ENCODE results near the gene RNASET2. TPM values are rescaled to one million over a fixed set of nuclear protein-coding genes. Genes with fewer than 3 reads are reported as not detected.

The RNASET2 gene
- total RNA-seq, 1 donor from 2014 or later, result 135 TPM

DNA sequence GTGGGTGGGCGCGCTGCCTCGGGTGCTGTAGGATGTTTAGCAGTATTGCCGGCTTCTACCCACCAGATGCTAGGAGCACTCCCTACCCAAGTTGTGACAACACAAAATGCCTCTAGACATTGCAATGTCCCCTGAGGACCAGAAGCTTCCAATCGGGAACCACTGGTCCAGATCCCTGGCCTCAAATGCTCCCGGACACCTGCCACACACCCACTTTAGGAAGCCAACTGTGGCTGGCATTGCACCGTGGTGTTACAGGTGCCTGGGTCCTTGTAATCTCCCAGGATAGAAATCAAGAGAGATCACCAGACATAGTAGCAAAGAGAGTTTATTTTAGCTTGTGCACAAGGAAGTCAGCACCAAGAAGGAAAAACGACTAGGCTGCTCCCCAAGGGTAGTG, 14.9 kb upstream of the RNASET2 start:
- TF ChIP-seq, protein P1, sequence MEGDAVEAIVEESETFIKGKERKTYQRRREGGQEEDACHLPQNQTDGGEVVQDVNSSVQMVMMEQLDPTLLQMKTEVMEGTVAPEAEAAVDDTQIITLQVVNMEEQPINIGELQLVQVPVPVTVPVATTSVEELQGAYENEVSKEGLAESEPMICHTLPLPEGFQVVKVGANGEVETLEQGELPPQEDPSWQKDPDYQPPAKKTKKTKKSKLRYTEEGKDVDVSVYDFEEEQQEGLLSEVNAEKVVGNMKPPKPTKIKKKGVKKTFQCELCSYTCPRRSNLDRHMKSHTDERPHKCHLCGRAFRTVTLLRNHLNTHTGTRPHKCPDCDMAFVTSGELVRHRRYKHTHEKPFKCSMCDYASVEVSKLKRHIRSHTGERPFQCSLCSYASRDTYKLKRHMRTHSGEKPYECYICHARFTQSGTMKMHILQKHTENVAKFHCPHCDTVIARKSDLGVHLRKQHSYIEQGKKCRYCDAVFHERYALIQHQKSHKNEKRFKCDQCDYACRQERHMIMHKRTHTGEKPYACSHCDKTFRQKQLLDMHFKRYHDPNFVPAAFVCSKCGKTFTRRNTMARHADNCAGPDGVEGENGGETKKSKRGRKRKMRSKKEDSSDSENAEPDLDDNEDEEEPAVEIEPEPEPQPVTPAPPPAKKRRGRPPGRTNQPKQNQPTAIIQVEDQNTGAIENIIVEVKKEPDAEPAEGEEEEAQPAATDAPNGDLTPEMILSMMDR (IDR thresholded peaks at IDR 0.05), result no peak
- H3K27me3 Mint-ChIP-seq, result no peaks in the 10 kb centered on the region
- CTCF ChIA-PET, result interaction anchor here (1.2 kb wide), 1 partner anchor 10 kb away, joined by 3 read pairs; no protein-coding TSS in a partner anchor
- DNase-seq, result no peak
- intact Hi-C loops (cut with micrococcal nuclease), result no loop called here
- H3K4me1 Mint-ChIP-seq, result peaks cover 15% of the 10 kb centered on the region
- no peaks in the 10 kb centered on the region for H3K9me3 Mint-ChIP-seq
- ATAC-seq (ENCODE audit: low read depth), result no peak
- no peak overlapping the region for H3K4me3 Mint-ChIP-seq
- no peaks in the 10 kb centered on the region for H3K36me3 Mint-ChIP-seq (ENCODE audit: low read depth)
- H3K27ac Mint-ChIP-seq, result no peak overlapping the region
- POLR2A ChIA-PET, result interaction anchor here (0.6 kb wide), 1 partner anchor 9 kb away, joined by 4 read pairs; no protein-coding TSS in a partner anchor

DNA sequence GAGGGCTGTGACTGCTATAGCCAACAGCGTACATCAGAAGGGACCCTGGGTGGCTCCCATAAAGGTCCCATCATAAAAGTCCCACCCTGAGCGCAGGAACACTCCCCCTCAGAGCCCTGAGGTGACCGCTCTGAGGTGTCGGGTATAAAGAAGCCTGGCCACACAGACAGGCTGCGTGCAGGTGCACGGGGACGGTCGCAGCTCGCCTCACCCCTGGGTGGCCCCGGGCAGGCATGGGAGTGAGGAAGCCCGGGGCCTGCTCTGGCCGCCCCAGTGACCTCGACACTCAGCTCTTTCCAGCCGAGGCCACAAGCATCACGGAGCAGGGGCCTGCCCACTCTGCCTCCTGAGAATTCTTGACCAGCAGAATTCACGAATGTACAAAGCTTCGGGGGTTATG, 14.4 kb upstream of the RNASET2 start:
- Mint-ChIP-seq H3K27me3 (no peaks in the 10 kb centered on the region), H3K4me1 (peaks cover 15% of the 10 kb centered on the region), H3K9me3 (no peaks in the 10 kb centered on the region), H3K27ac (no peak overlapping the region), H3K4me3 (no peak overlapping the region), H3K36me3 (ENCODE audit: low read depth) (no peaks in the 10 kb centered on the region)
- TF ChIP-seq, protein P1 (IDR thresholded peaks at IDR 0.05), result no peak
- POLR2A ChIA-PET, result interaction anchor here (2.8 kb wide), 1 partner anchor 15 kb away, joined by 12 read pairs; the partner anchor contains the start of gene RNASET2
- DNase-seq, result no peak
- intact Hi-C loops (cut with micrococcal nuclease), result no loop called here
- CTCF ChIA-PET, result no interaction called here
- ATAC-seq (ENCODE audit: low read depth), result no peak

DNA sequence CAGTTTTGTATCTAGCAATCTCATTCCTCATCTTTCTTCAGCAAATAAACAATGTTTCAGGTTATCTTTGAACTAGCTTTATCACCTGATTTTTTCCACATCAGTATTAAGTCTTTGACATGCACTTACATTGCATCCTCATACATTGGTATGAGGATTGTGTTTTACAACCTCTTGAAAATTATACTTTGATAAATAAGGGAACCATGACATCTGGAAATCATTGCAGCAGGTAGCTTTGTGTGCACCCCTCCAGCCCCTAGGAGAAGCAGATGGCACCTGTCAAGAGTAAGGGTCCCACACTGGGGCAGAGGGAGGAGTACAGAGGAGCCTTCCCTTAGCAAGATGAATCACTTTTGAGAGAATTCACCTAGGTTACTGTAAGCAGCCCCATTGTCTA, 13.7 kb upstream of the RNASET2 start:
- intact Hi-C loops (cut with micrococcal nuclease), result no loop called here
- no peaks in the 10 kb centered on the region for H3K27me3 Mint-ChIP-seq
- H3K4me3 Mint-ChIP-seq, result no peak overlapping the region
- TF ChIP-seq, protein P1 (IDR thresholded peaks at IDR 0.05), result no peak
- ATAC-seq (ENCODE audit: low read depth) (no peak), DNase-seq (no peak)
- peaks cover 15% of the 10 kb centered on the region for H3K4me1 Mint-ChIP-seq
- no peak overlapping the region for H3K27ac Mint-ChIP-seq
- ChIA-PET POLR2A (interaction anchor here (0.9 to 2.8 kb wide), 2 partner anchors 10 to 14 kb away, joined by 4 to 12 read pairs; partner anchors contain the start of gene RNASET2), CTCF (interaction anchor here (2.1 kb wide), 1 partner anchor 19 kb away, joined by 8 read pairs; no protein-coding TSS in a partner anchor)
- H3K36me3 Mint-ChIP-seq (ENCODE audit: low read depth), result no peaks in the 10 kb centered on the region
- no peaks in the 10 kb centered on the region for H3K9me3 Mint-ChIP-seq

DNA sequence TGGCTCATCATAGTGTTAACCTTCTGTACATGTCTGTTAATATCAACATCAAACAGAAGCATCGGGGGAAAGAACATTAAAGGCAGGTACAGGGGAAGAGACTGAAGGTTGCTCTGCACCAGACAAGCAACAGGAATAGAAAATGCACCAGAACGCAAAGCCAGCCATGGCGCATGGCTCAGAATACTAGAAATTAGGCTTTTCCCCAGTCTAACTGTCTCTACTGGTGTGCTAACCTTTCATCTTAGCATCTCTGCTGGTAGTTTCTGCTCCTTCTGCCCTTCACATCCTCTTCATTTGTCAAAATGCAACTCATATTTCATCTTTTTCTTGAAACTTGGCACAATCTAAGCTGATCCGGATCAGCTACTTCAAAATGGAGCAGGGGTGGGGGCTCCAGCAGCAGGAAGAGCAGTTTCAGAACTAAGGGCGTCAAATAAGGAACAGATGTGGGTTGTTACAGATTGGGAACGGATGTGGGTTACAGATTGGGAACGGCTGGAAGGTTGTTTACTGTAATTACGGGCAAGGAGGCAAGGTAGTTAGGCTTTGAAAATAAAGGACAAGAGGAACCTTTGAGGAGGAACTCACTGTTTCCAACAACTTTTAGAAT, 13.1 kb upstream of the RNASET2 start:
- H3K9me3 Mint-ChIP-seq, result no peaks in the 10 kb centered on the region
- no peaks in the 10 kb centered on the region for H3K27me3 Mint-ChIP-seq
- peak overlapping the region; percentile 47 for H3K27ac Mint-ChIP-seq
- TF ChIP-seq, protein P1 (IDR thresholded peaks at IDR 0.05), result no peak
- no peak overlapping the region for H3K4me3 Mint-ChIP-seq
- DNase-seq (no peak), ATAC-seq (ENCODE audit: low read depth) (no peak)
- intact Hi-C loops (cut with micrococcal nuclease), result no loop called here
- H3K4me1 Mint-ChIP-seq, result peaks cover 15% of the 10 kb centered on the region
- ChIA-PET POLR2A (interaction anchor here (0.9 to 2.8 kb wide), 2 partner anchors 10 to 14 kb away, joined by 4 to 12 read pairs; partner anchors contain the start of gene RNASET2), CTCF (interaction anchor here (2.1 kb wide), 1 partner anchor 20 kb away, joined by 8 read pairs; no protein-coding TSS in a partner anchor)
- no peaks in the 10 kb centered on the region for H3K36me3 Mint-ChIP-seq (ENCODE audit: low read depth)

DNA sequence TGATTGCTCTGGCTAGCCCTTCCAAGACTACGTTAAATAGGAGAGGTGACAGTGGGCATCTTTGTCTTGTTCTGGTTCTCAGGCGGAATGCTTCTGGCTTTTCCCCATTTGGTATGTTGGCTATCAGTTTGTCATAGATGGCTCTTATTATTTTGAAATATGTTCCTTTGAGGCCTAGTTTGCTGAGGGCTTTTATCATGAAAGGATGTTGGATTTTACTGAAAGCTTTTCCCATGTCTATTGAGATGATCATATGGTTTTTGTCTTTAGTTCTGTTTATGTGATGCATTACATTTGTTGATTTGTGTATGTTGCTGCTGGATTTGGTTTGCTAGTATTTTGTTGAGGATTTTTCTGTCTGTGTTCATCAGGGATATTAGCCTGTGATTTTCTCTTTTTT, 9.9 kb upstream of the RNASET2 start:
- H3K27me3 Mint-ChIP-seq, result no peaks in the 10 kb centered on the region
- H3K9me3 Mint-ChIP-seq, result peaks cover 5% of the 10 kb centered on the region
- DNase-seq (no peak), ATAC-seq (ENCODE audit: low read depth) (no peak)
- intact Hi-C loops (cut with micrococcal nuclease), result no loop called here
- H3K4me1 Mint-ChIP-seq, result peaks cover 20% of the 10 kb centered on the region
- H3K27ac Mint-ChIP-seq, result no peak overlapping the region
- H3K4me3 Mint-ChIP-seq, result no peak overlapping the region
- TF ChIP-seq, protein P1 (IDR thresholded peaks at IDR 0.05), result no peak
- POLR2A ChIA-PET, result no interaction called here
- CTCF ChIA-PET, result no interaction called here
- no peaks in the 10 kb centered on the region for H3K36me3 Mint-ChIP-seq (ENCODE audit: low read depth)

All from activated B cell treated with CpG ODN at 0.5 μM for 24 hours (primary cell).